Effector memory CD4-positive, alpha-beta T cell (primary cell): ENCODE measurements around the gene PTRHD1.

ENCODE experiments used
- DNase-seq, 3 donors: peaks; one replicate each; pipeline ENCODE4 v3.0.0-alpha.2; 2020
- H3K27ac ChIP-seq: 2 replicates; pipeline ENCODE4 v1.7.0; 2013; ENCODE audit warnings: mild to moderate bottlenecking, low read length, moderate library complexity; ENCODE audit not compliant: insufficient read depth, poor library complexity, severe bottlenecking
- H3K27me3 ChIP-seq: replicated peaks from 2 replicates; pipeline ENCODE4 v1.7.0; 2013; ENCODE audit warnings: mild to moderate bottlenecking, low read length; ENCODE audit not compliant: insufficient read depth, control insufficient read depth, poor library complexity, severe bottlenecking
- H3K36me3 ChIP-seq: 2 replicates; pipeline ENCODE4 v1.7.0; 2013; ENCODE audit warnings: mild to moderate bottlenecking, low read length, moderate library complexity; ENCODE audit not compliant: control insufficient read depth, insufficient read depth
- H3K4me1 ChIP-seq: 2 replicates; pipeline ENCODE4 v1.7.0; 2013; ENCODE audit warnings: low read length, mild to moderate bottlenecking; ENCODE audit not compliant: control insufficient read depth, insufficient read depth, poor library complexity, severe bottlenecking
- H3K4me3 ChIP-seq: 2 replicates; pipeline ENCODE4 v1.7.0; 2013; ENCODE audit warnings: low read length, low read depth, mild to moderate bottlenecking; ENCODE audit not compliant: insufficient read depth, poor library complexity, severe bottlenecking
- H3K9me3 ChIP-seq: 2 replicates; pipeline ENCODE4 v1.7.0; 2013; ENCODE audit warnings: mild to moderate bottlenecking, low read length, moderate library complexity; ENCODE audit not compliant: control insufficient read depth

Gene PTRHD1

DNA sequence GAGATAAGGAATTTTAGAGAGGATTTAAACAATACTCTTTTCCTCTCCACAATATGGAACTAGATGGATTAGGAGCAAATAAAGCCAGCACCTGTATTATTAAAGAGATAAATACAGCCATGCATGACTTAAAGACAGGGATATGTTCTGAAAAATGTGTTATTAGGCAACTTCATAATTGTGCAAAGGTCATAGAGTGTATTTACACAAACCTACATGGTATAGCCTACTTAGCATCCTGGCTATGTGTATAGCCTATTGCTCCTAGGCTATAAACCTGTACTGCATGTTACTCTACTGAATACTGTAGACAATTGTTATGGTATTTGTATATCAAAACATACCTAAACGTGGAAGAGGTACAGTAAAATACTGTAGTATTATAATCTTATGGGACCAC, 53.0 kb downstream of the PTRHD1 start:
- H3K27ac ChIP-seq: no peak overlapping the region
- no peak for DNase-seq

More for the DNA sequence above, 53.0 kb downstream of the PTRHD1 start:
- Histone ChIP-seq H3K4me1 (no peaks in the 10 kb centered on the region), H3K36me3 (peaks cover 12% of the 10 kb centered on the region), H3K27me3 (no peaks in the 10 kb centered on the region), H3K4me3 (no peak overlapping the region), H3K9me3 (no peaks in the 10 kb centered on the region)
